Osteoblast (primary cell): ENCODE data around the gene ZNF124. TPM values are rescaled to one million over a fixed set of nuclear protein-coding genes. Genes with fewer than 3 reads are reported as not detected.
"Not testable (repeated sequence)": the region's sequence is repeated elsewhere in the genome, so short reads cannot be mapped to it uniquely, and the experiment has no call there.

Source experiments
- DNase-seq: peaks from one replicate; pipeline ENCODE4 v3.0.0; 2011; ENCODE audit warnings: low spot score, mixed read lengths; ENCODE audit not compliant: insufficient read length; ENCODE audit errors: missing footprints
- H2AFZ ChIP-seq: 2 replicates; pipeline ENCODE4 v1.6.0; 2011; ENCODE audit warnings: mild to moderate bottlenecking, low read length
- H3K27ac ChIP-seq: 2 replicates; pipeline ENCODE4 v1.5.1; 2011; ENCODE audit warnings: mild to moderate bottlenecking, low read depth, low read length, moderate library complexity
- H3K27me3 ChIP-seq: 2 replicates; pipeline ENCODE4 v1.6.0; 2012; ENCODE audit warnings: mild to moderate bottlenecking, control low read depth, inconsistent platforms, low read length, moderate library complexity; ENCODE audit not compliant: insufficient read depth
- H3K36me3 ChIP-seq: 2 replicates; pipeline ENCODE4 v1.5.1; 2011; ENCODE audit warnings: mild to moderate bottlenecking, low read length, control low read depth, moderate library complexity; ENCODE audit not compliant: insufficient read depth
- H3K4me1 ChIP-seq: 2 replicates; pipeline ENCODE4 v1.5.1; 2011; ENCODE audit warnings: mild to moderate bottlenecking, low read length, control low read depth, moderate library complexity; ENCODE audit not compliant: insufficient read depth
- H3K4me2 ChIP-seq: 2 replicates; pipeline ENCODE4 v1.6.0; 2011; ENCODE audit warnings: mild to moderate bottlenecking, low read length; ENCODE audit not compliant: insufficient read depth
- H3K4me3 ChIP-seq: fragments of 200-600 bp; sonication (generic); 3 replicates; pipeline ENCODE4 v1.5.1; 2012; ENCODE audit warnings: mild to moderate bottlenecking, low read length, inconsistent platforms; ENCODE audit not compliant: insufficient read depth
- H3K79me2 ChIP-seq: 2 replicates; pipeline ENCODE4 v1.6.0; 2012; ENCODE audit warnings: mild to moderate bottlenecking, low read length, control low read depth, inconsistent platforms; ENCODE audit not compliant: insufficient read depth
- H3K9me3 ChIP-seq: 2 replicates; pipeline ENCODE4 v1.5.1; 2011; ENCODE audit warnings: low read depth, low read length, control low read depth
- H4K20me1 ChIP-seq: 2 replicates; pipeline ENCODE4 v1.6.0; 2012; ENCODE audit warnings: mild to moderate bottlenecking, low read length, control low read depth; ENCODE audit not compliant: insufficient read depth
- CTCF ChIP-seq: IDR thresholded peaks from 2 replicates; pipeline ENCODE4 v1.5.1; 2011; ENCODE audit warnings: mild to moderate bottlenecking, low read depth, low read length, moderate library complexity; ENCODE audit errors: extremely low read depth
- total RNA-seq: library from RNA; depleted of rRNA; stranded (reverse); fragments of >200 nt; gene quantifications from 2 replicates; pipeline ENCODE4 v1.2.3, GENCODE V29; 2012

The ZNF124 gene
- total RNA-seq, 1 donor, result 36.9 TPM

GRCh38 chr1:247121382-247121781 lies 50.4 kb downstream of the ZNF124 start:
- Histone ChIP-seq H3K4me3 (no peak overlapping the region), H3K4me2 (no peak overlapping the region), H3K79me2 (no peaks in the 10 kb centered on the region), H3K4me1 (no peaks in the 10 kb centered on the region), H2AFZ (no peak overlapping the region), H3K36me3 (no peaks in the 10 kb centered on the region), H4K20me1 (no peaks in the 10 kb centered on the region), H3K9me3 (no peaks in the 10 kb centered on the region), H3K27me3 (no peaks in the 10 kb centered on the region), H3K27ac (no peak overlapping the region)
- DNase-seq, result no peak
- TF ChIP-seq CTCF, result no peak

- H3K9me3 ChIP-seq, H4K20me1 ChIP-seq, H3K79me2 ChIP-seq, H3K4me3 ChIP-seq, H2AFZ ChIP-seq, H3K4me2 ChIP-seq, H3K27ac ChIP-seq, H3K36me3 ChIP-seq, H3K4me1 ChIP-seq, H3K27me3 ChIP-seq, DNase-seq: not testable (repeated sequence)
Measured at GRCh38 chr1:247120408-247120668, 51.5 kb downstream of the ZNF124 start.

GRCh38 chr1:247119600-247120407 lies 52.0 kb downstream of the ZNF124 start:
- H3K9me3 ChIP-seq, result no peaks in the 10 kb centered on the region
- no peak overlapping the region for H3K4me3 ChIP-seq
- H3K79me2 ChIP-seq, result no peaks in the 10 kb centered on the region
- no peak overlapping the region for H3K4me2 ChIP-seq
- no peaks in the 10 kb centered on the region for H3K4me1 ChIP-seq
- H3K36me3 ChIP-seq, result no peaks in the 10 kb centered on the region
- no peak overlapping the region for H3K27ac ChIP-seq
- no peak for TF ChIP-seq CTCF
- H4K20me1 ChIP-seq, result no peaks in the 10 kb centered on the region
- DNase-seq, result peak; percentile 74
- no peak overlapping the region for H2AFZ ChIP-seq
- no peaks in the 10 kb centered on the region for H3K27me3 ChIP-seq

- TF ChIP-seq CTCF, result peak; percentile 28
- H3K36me3 ChIP-seq, result no peaks in the 10 kb centered on the region
- no peaks in the 10 kb centered on the region for H3K4me1 ChIP-seq
- H2AFZ ChIP-seq, result no peak overlapping the region
- H3K27ac ChIP-seq, result no peak overlapping the region
- no peaks in the 10 kb centered on the region for H3K79me2 ChIP-seq
- H3K27me3 ChIP-seq, result no peaks in the 10 kb centered on the region
- no peak overlapping the region for H3K4me2 ChIP-seq
- DNase-seq, result peak; percentile 89
- no peak overlapping the region for H3K4me3 ChIP-seq
- no peaks in the 10 kb centered on the region for H4K20me1 ChIP-seq
- no peaks in the 10 kb centered on the region for H3K9me3 ChIP-seq
Measured at GRCh38 chr1:247118946-247119446, 52.8 kb downstream of the ZNF124 start.
